ENCODE data around the gene ZNF687. TPM values are rescaled to one million over a fixed set of nuclear protein-coding genes. Genes with fewer than 3 reads are reported as not detected.

The ZNF687 gene
- polyA plus RNA-seq, 1 donor = 11.9 TPM

DNA sequence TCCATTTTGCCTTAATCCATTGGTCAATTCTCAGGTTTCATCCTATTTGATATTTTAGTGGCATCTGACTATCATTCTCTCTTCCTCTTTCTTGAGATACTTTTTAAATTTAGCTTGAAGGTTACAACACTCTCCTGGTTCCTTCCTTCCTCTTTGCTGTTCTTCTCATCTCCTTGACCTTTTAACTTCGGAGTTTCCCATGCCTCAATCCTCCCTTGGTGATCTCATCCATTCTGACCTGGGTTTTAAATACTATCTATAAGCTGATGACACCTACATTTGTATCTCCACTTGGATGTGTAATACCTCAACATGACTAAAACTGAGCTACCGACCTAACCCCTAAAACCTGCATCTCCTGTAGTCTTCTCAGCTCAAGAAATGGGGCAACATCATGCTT is 4.8 kb upstream of the ZNF687 start:
- DNase-seq (ENCODE audit: low read depth) = no peak

DNA sequence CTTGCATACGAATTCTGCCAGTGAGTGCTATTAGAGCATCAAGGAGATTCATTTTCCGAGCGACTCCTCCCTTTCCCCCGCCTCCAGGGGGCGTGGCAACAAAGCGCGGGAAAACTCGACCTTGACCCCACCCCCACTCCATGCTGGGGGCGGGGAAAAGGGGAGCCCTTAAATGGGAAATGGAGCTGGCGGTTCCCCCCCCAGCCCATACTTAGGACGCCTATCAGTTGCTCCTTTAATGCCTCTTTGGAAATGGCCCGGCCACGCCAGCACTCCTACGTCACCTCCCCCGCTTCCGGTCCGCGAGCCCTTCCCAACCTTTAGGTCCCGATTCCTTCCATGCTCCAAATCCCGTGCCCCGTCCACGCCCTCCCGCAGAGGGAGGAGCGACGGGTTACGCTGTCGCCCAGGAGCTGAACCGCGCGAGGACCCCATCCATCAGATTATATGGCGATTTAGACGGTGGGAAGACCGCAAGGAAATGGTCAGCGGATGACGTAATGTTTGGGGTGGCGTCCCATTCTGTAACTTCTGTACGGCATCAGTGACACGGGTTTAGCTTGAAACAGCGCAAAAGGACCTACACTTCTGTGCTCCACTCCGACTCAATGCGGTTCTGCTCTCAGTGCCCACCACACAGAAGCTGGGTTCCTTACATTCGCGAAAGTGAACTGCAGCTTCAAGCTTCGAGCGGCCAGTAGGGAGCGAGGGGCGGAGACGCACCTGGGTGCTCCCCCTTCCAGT is 702 bp upstream of the ZNF687 start:
- DNase-seq (ENCODE audit: low read depth) = peak; percentile 89

DNA sequence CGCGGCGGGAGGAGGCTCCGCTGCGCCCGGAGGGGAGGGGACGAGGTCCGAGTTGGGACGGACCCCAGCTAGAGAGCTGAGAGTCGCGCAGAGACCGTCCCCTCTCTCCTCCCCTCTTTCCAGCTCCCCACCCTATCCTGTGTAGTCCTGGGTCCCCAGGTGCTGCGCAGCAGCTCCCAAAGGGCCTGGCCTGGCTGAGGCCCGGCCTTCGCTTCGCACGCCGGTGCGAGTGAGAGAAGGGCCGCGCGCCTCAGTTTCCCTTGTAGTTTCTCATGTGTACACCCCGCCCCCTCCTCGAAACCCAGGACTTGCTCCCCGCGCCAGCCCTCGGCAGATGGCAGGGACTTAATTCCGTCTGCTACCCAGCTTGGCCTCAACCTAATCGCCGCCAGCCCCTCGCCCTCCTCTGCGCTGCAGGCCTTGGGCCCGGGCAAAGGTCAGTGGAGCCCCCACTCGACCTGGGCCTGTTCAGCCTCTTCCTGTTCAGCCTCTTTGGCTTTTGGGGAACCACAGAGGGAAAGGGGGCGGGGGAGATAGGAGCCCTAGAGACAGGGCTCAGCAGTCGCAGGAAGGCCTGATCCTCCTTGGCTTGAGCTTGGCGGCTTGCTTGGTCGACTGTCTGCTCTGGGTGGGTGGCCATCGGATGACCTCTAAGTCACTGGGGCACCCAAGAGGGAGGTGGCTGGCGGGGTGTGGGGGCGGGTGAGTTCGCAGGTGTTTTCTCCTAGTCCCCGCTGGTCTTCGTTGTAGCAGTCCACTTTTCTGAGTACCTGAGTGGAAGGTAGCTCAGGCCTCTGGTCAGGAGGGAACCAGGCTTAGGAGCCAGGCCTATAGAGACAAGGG is 1.0 kb downstream of the ZNF687 start:
- DNase-seq (ENCODE audit: low read depth) = no peak

DNA sequence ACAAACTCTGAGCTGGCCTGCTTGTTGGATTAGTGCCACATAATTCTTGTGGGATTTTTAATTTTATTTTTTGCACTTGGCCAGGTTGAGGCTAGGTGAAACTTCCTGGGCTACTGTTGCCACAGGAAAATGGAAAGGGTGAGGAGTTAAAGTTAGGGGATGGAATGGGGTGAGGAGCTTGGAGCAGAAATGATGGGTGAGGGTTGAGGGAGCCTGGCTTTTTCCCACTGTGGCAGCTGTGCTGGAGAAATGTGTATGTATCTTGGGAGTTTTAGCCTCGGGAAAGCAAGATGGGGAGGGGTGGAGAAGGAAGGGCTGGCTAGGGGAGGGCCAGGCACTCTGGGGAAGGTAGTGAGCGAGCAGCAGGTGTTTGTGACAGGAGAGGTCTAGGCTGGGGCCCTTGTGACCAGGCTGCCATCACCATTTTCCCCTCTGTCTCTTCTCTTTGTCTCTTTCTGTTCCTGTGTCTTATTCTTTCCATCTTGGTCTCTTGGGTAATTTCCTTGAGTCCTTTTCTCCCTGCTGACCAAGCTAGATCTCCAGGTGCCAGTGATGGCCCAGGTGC is 2.0 kb downstream of the ZNF687 start:
- DNase-seq (ENCODE audit: low read depth) = no peak

DNA sequence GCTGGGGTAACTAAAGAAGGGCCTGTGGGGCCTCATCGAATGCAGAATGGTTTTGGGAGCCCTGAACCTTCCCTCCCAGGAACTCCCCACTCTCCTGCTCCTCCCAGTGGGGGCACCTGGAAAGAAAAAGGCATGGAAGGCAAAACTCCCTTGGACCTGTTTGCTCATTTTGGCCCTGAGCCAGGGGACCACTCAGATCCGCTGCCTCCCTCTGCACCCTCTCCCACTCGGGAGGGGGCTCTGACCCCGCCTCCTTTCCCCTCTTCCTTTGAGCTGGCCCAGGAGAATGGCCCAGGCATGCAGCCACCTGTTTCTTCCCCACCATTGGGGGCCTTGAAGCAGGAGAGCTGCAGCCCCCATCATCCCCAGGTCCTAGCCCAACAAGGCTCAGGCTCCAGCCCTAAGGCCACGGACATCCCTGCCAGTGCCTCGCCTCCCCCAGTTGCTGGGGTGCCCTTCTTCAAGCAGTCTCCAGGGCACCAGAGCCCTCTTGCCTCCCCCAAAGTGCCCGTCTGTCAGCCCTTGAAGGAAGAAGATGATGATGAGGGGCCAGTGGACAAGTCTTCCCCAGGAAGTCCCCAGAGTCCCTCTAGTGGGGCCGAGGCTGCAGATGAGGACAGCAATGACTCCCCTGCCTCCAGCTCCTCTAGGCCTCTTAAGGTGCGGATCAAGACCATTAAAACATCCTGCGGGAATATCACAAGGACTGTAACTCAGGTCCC is 4.7 kb downstream of the ZNF687 start:
- no peak for DNase-seq (ENCODE audit: low read depth)

DNA sequence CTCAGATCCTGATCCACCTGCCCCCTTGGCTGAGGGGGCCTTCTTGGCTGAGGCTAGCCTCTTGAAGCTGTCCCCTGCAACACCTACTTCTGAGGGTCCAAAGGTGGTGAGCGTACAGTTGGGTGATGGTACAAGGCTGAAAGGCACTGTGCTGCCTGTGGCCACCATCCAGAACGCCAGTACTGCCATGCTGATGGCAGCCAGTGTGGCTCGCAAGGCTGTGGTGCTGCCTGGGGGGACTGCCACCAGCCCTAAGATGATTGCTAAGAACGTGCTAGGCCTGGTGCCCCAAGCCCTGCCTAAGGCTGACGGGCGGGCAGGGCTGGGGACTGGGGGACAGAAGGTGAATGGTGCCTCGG is 5.2 kb downstream of the ZNF687 start:
- DNase-seq (ENCODE audit: low read depth) = no peak

DNA sequence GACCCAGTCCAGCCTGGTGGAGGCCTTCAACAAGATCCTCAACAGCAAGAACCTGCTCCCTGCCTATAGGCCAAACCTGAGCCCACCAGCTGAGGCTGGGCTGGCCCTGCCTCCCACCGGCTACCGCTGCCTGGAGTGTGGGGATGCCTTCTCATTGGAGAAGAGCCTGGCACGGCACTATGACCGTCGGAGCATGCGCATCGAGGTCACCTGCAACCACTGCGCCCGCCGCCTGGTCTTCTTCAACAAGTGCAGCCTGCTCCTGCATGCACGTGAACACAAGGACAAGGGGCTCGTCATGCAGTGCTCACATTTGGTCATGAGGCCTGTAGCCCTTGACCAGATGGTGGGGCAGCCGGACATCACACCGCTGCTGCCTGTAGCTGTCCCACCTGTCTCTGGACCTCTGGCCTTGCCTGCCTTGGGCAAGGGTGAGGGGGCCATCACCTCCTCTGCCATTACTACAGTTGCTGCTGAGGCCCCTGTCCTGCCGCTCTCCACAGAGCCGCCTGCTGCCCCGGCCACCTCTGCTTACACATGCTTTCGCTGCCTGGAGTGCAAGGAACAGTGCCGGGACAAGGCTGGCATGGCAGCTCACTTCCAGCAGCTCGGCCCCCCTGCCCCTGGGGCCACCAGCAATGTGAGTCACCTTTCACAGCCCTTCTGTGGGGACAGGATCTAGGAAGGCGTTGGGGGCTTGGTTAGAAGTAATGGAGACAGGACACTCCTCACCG is 5.8 kb downstream of the ZNF687 start:
- DNase-seq (ENCODE audit: low read depth) = no peak

DNA sequence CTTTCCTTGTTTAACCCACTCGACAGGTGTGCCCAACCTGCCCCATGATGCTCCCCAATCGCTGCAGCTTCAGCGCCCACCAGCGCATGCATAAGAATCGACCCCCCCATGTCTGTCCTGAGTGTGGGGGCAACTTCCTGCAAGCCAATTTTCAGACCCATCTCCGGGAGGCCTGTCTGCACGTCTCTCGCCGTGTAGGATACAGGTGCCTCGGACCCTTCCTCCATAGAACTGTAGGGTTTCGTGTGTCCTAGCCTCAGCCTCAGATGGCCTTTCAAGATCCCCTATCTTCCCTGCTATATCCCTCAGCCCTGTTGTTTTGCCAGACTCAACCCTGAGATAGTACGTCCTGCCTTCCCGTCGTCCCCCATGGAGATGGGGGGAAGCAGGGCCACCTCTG is 6.4 kb downstream of the ZNF687 start:
- no peak for DNase-seq (ENCODE audit: low read depth)

DNA sequence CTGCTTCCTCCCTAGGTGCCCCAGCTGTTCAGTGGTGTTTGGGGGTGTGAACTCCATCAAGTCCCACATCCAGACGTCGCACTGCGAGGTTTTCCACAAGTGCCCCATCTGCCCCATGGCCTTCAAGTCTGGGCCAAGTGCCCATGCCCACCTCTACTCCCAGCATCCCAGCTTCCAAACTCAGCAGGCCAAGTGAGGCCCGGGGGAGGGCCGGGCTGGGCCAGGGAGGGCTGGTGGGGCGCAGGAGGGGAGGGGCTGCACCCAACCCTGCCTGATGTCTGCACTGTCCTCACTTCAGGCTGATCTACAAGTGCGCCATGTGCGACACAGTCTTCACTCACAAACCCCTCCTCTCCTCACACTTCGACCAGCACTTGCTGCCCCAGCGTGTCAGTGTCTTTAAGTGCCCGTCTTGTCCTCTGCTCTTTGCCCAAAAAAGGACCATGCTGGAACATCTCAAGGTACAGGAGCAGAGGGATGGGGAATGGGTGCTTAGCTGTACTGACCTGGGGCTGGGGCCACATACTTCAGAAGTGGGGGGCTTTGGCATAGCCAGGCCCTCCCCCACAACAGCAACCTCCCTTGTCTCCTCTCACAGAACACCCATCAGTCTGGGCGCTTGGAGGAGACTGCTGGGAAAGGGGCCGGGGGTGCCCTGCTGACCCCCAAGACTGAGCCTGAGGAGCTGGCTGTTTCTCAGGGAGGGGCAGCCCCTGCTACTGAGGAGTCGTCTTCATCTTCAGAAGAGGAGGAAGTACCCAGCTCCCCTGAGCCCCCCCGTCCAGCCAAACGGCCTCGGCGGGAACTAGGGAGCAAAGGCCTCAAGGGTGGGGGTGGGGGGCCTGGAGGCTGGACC is 7.2 kb downstream of the ZNF687 start:
- DNase-seq (ENCODE audit: low read depth) = no peak

DNA sequence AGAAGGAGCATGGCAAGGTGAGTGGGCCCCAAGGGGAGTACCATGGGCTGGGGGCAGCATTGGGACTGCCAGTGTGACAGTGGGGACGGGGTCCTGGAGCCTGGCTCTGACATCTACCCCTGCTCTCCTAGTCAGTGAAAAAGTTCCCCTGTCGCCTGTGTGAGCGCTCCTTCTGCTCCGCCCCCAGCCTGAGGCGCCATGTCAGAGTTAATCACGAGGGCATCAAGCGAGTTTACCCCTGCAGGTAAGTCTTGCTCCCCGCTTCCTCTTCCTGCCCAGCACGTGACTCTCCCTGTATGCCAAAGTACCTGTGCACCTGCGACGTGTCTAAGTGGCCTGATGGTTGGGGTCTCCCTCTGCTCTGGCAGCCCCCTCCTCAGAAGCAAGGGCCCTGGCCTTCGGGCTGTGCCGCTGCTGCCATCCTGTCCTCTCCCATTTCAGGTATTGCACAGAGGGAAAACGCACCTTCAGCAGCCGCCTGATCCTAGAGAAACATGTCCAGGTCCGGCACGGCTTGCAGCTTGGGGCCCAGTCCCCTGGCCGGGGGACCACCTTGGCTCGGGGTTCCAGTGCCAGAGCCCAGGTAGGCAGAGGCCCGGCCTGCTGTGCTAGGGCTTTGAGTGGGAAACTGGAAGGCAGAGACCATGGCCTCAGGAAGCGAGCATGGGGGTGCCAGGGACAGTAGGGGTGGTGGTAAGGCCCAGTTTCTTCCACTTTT is 8.1 kb downstream of the ZNF687 start:
- no peak for DNase-seq (ENCODE audit: low read depth)

DNA sequence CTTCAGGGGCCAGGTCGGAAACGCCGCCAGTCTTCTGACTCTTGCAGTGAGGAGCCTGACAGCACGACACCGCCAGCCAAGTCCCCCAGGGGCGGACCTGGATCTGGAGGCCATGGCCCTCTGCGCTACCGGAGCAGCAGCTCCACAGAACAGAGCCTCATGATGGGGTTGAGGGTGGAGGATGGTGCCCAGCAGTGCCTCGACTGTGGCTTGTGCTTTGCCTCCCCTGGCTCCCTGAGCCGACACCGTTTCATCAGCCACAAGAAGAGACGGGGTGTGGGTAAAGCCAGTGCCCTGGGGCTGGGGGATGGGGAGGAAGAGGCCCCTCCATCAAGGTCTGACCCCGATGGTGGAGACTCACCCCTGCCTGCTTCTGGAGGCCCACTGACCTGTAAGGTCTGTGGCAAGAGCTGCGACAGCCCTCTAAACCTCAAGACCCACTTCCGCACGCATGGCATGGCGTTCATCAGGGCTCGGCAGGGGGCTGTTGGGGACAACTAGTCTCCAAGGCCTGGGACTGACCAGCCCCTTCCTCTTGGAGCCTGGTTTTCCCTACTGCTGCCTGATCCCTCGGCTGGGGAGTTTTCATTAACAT is 8.7 kb downstream of the ZNF687 start:
- no peak for DNase-seq (ENCODE audit: low read depth)

DNA sequence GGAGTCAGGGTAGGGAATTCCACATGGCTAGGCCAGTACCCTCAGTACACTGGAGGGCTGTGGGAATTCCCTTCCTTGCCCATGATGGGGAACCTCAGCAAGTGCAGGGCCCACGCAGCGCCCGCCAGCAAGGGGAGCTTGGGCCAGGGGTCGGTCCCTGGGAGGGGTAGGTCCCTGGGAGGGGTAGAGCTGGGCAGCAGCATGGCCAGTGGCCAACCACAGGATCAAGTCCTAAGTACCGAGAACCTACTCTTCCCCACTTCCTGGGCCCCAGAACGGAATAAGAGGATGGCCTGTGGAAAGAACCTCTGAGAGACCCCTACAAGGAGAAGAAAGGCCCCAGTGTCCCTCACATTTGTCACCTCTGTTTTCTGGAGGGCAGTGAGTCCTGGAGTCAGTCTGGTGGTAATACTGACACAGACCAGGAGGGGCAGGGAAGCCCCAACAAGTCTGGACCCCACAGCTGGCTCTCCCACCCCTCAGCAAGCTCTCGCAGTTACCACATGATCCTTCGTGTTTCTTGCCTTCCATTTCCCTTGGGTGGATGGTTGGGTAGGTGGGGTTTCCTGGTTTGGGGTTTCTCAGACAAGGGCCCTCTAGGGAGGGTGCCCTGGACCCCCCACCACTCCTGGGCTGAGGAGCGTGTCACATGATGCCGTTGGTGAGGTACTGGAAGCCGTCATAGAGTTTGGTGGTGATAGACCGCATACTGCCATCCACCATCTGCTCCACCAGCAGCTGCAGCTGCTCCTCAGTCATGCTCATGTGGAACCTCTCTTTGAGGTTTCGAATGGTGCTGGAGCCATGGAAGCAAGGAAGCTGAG is 10.3 kb downstream of the ZNF687 start:
- no peak for DNase-seq (ENCODE audit: low read depth)

DNA sequence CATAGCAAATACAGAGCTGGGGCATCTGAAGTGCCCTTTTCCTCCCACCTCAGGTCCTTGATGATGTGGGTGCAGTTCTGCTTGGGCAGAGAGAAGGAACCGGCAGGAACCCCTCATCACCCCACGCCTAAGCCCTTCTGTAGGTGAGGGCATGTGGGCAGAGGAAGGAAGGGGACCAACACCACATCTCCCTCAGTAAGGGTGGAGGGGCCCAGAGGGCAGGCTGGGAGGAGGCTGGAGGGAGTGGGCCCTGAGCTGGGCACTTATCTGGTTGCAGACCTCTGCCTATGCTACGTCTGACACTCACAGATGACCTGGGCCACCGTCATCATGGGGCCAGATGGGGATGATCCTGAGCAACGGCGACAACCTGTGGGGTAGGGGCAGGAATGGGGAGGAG is 11.0 kb downstream of the ZNF687 start:
- no peak for DNase-seq (ENCODE audit: low read depth)

DNA sequence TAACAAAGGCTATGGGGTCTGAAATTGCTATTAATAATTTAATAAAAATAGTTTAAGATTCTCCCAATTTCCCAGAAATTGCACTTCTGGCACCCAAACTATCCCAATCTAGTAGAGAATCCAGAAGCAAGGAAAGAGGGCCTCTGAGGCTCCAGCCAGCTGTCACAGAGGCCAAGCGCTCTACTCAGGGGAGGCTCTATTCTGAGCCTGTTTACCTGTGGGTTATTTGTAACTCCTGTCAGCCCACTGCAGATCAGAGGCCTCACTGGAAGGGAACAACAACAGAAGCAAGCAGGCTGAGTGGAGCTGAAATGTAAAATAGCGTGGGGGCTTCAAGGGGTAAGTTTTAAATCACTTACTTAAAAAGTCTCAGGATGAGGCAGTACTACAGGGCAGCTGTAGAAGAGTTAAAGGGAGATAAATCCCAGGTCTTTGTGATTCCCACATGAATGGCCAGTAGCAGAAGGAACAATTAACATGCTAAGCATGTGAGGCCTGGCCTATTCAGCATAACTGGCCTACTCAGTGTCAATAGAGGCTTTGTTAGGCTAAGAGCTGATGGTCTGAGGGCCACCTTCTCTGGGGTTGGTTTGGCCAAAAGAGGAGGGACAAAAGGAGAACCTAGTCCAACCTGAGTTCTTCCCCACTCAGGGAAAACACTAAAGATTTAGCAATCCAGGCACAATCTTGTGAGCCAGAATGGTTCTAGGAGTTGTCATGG is 12.8 kb downstream of the ZNF687 start:
- no peak for DNase-seq (ENCODE audit: low read depth)

DNA sequence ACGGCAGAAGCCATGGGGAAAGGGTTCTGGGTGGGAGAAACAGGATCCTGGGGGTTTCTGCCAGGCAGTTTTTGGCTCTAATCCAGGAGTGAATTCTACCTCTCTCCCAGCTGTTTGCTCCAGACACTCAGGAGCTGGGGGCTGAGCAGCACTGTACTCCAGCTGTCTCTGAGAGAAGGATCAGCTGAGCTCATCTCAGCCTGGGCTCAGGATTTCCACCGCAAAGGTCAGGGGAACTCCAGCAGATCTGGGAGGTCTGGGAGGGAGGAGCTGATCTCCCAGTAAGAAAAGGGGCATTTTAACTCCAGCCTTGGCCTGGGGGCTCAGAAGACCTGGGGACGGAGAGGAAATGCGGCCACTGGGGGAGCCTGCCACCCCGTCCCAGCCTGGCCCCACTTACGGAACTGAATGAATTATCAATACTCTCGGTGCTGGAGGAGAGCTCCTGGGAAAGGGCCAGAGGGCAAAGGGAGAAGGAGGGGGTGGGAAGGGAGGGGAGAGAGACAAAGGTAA is 27.8 kb downstream of the ZNF687 start:
- DNase-seq (ENCODE audit: low read depth) = no peak

DNA sequence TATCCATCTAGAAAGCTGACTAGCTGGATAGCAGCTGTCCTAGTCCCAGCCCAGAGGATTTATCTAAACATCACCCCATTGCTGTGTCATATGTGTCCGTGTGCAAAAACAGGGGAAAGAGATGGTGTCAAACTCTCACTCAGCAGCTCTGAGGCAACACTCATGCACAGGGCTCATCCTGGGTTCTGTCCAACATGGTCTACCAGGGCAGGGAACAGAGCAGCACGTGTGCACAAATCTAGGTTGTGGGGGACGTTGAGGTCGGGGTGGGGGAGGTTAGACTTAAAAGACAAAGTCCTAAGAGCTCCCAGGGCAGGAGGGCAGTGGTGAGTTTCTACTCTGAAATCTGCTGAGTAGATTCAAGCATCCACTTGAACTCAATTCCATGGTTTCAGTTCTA is 28.9 kb downstream of the ZNF687 start:
- no peak for DNase-seq (ENCODE audit: low read depth)

DNA sequence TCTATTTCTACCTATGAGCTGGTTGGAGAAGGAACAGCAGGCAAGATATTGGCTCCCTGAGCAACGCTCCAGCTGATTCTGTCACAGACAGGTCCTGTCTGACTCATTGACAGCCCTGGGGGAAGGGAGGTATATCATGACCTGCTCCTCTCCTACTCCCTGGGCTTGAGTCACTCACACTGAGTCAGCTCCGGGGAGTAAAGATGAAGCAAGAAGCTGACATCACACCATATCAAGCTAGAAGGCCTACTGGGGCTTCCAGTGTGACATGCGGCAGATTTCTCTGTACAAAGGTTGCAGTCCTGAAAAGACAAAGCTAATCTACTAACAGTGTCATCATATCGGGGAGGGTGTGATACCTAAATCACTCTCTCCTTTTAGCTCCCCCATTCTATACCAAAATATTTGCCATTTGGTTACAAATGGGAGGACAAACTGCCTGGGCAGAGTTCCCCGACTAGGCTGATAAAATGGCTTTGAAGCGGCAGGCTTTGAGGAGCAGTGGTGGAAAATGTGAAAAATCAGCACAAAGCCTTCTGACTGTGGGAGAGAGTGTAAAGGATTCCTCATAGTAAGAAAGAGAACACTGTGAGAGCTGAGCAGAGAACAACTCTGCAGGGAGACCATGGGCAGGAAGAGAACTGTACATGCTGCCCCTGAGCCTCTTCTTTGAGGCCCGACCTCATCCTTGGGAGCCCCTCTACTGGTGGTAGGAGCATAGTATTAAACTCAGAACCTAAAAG is 29.7 kb downstream of the ZNF687 start:
- DNase-seq (ENCODE audit: low read depth) = no peak

Data from forelimb muscle (tissue), 1 donor.